Measurements from ENCODE around the gene KSR2. TPM values are rescaled to one million over a fixed set of nuclear protein-coding genes. Genes with fewer than 3 reads are reported as not detected.

The KSR2 gene
- total RNA-seq, 1 experiment from 2014 or later = 1.3 TPM

- H3K27me3 ChIP-seq (ENCODE audit: insufficient read depth, low read length) = no peaks in the 10 kb centered on the region
- no peak overlapping the region; a peak in 1 of 7 replicates for H3K27ac Mint-ChIP-seq
- no peaks in the 10 kb centered on the region; the same call in 1 of the 2 replicates for H3K4me1 ChIP-seq (ENCODE audit: insufficient read depth, low read length)
- H3K4me3 Mint-ChIP-seq = no peak overlapping the region
- H2BK15ac ChIP-seq (ENCODE audit: low read depth, low read length) = no peak overlapping the region
- H3K14ac ChIP-seq (ENCODE audit: insufficient read depth, low read length) = no peak overlapping the region
- no peak overlapping the region for H3T11ph ChIP-seq (ENCODE audit: low read length)
- no peak overlapping the region for H2BK120ac ChIP-seq (ENCODE audit: low read depth, low read length, poor library complexity, severe bottlenecking)
- no peaks in the 10 kb centered on the region for H4K20me1 ChIP-seq (ENCODE audit: control insufficient read depth, insufficient read depth, insufficient read length)
- no peak overlapping the region for H2AK5ac ChIP-seq (ENCODE audit: insufficient read length, low read length)
- H3K4me2 ChIP-seq (ENCODE audit: insufficient read depth, insufficient read length, low read length) = no peak overlapping the region
- H3K9ac ChIP-seq (ENCODE audit: extremely low read depth, insufficient read length, low read length) = no peak overlapping the region
- H3K79me2 ChIP-seq (ENCODE audit: insufficient read depth, low read length) = no peaks in the 10 kb centered on the region
- no peaks in the 10 kb centered on the region for H3K4me1 Mint-ChIP-seq
- no peak for DNase-seq
- H4K8ac ChIP-seq (replicated peaks; ENCODE audit: insufficient read length, low read depth, low read length) = no peak overlapping the region
- peaks cover 0 to 2% of the 10 kb centered on the region in 2 experiments; a peak in 1 of 5 replicates for H3K9me3 Mint-ChIP-seq
- H3K23ac ChIP-seq (ENCODE audit: insufficient read length, low read depth, low read length) = no peak overlapping the region
- H3K4ac ChIP-seq (ENCODE audit: low read depth, low read length) = no peak overlapping the region
- peaks cover 0 to 2% (median 0%) of the 10 kb centered on the region in 3 experiments; a peak in 2 of 7 replicates for H3K36me3 Mint-ChIP-seq (ENCODE audit: insufficient read depth in 1 of 3, low read depth in 3 of 3)
- no peak overlapping the region for H2BK5ac ChIP-seq (ENCODE audit: insufficient read length, low read length)
- H4K91ac ChIP-seq (ENCODE audit: insufficient read length, low read depth, low read length) = no peak overlapping the region
- no peaks in the 10 kb centered on the region for H3K79me1 ChIP-seq (ENCODE audit: insufficient read depth, low read depth, low read length, poor library complexity, severe bottlenecking)
- H3K27ac ChIP-seq (ENCODE audit: insufficient read length, low read depth, low read length) = no peak overlapping the region
- no peak for TF ChIP-seq CTCF (conservative IDR thresholded peaks at IDR 0.05)
- no peak overlapping the region for H2BK12ac ChIP-seq (ENCODE audit: insufficient read length, low read depth, low read length)
- no peaks in the 10 kb centered on the region for H3K9me3 ChIP-seq (ENCODE audit: control insufficient read depth, low read depth, low read length)
- no peak overlapping the region for H4K5ac ChIP-seq (ENCODE audit: insufficient read length, low read depth, low read length)
- no peak overlapping the region for H3K56ac ChIP-seq (ENCODE audit: insufficient read length, low read depth, low read length)
- H3K27me3 Mint-ChIP-seq (ENCODE audit: low read depth) = peaks cover 2% of the 10 kb centered on the region; the same call in 1 of the 2 replicates
- no peaks in the 10 kb centered on the region for H3K23me2 ChIP-seq (ENCODE audit: insufficient read length, low read depth, low read length, poor library complexity, severe bottlenecking)
- H3K18ac ChIP-seq (ENCODE audit: insufficient read length, low read depth, low read length) = no peak overlapping the region
- H2BK20ac ChIP-seq (ENCODE audit: low read depth, low read length, poor library complexity, severe bottlenecking) = no peak overlapping the region
- no CpG with 5 or more reads among the region's 6 CpGs for WGBS (ENCODE audit: extremely low coverage, insufficient read length, low lambda C conversion rate)
- no peak overlapping the region for H2AFZ ChIP-seq (ENCODE audit: low read length)
Measured at GRCh38 chr12:117447665-117448366, 521.0 kb downstream of the KSR2 start.

Measured in H9 (cell line).